HG03460 (cell line): ENCODE results near the gene CADM3.
A peak's percentile ranks its signal among the peaks of the same experiment; 100 is the strongest.

Experiments
- ATAC-seq: cut with Tn5 transposase; IDR thresholded peaks from one replicate; pipeline ENCODE4 v1.9.1; 2021; ENCODE audit not compliant: unreplicated experiment

CADM3 gene

GRCh38 chr1:159171254-159171687 is at the start of gene CADM3:
TSS of gene CADM3 (plus strand) at chr1:159171615. CDS start at chr1:159171766, 151 bp downstream.
- ATAC-seq, result no peak

- peak; percentile 74 for ATAC-seq
Observed at GRCh38 chr1:159122005-159122621, 49.3 kb upstream of the CADM3 start.

- no peak for ATAC-seq
Observed at GRCh38 chr1:159123587-159123986, 47.8 kb upstream of the CADM3 start.

- ATAC-seq, result no peak
Observed at GRCh38 chr1:159132271-159132881, 39.0 kb upstream of the CADM3 start.

GRCh38 chr1:159140474-159140873 is 30.9 kb upstream of the CADM3 start:
- no peak for ATAC-seq

GRCh38 chr1:159141584-159142390 is 29.6 kb upstream of the CADM3 start:
- no peak for ATAC-seq

- ATAC-seq, result no peak
Observed at GRCh38 chr1:159142391-159142663, 29.1 kb upstream of the CADM3 start.

GRCh38 chr1:159142726-159143510 is 28.5 kb upstream of the CADM3 start:
- ATAC-seq, result no peak

- no peak for ATAC-seq
Observed at GRCh38 chr1:159144571-159144970, 26.8 kb upstream of the CADM3 start.

- ATAC-seq, result no peak
Observed at GRCh38 chr1:159146980-159147379, 24.4 kb upstream of the CADM3 start.

GRCh38 chr1:159152031-159152430 is 19.4 kb upstream of the CADM3 start:
- ATAC-seq, result no peak

GRCh38 chr1:159161001-159161718 is 10.3 kb upstream of the CADM3 start:
- peak; percentile 87 for ATAC-seq

GRCh38 chr1:159161719-159162026 is 9.7 kb upstream of the CADM3 start:
- no peak for ATAC-seq

- no peak for ATAC-seq
Observed at GRCh38 chr1:159162516-159163265, 8.7 kb upstream of the CADM3 start.

GRCh38 chr1:159163614-159164228 is 7.7 kb upstream of the CADM3 start:
- no peak for ATAC-seq

- ATAC-seq, result no peak
Observed at GRCh38 chr1:159168043-159168442, 3.4 kb upstream of the CADM3 start.

GRCh38 chr1:159170639-159171038 is 776 bp upstream of the CADM3 start:
- ATAC-seq, result no peak

- ATAC-seq, result no peak
Observed at GRCh38 chr1:159171688-159172501, 480 bp downstream of the CADM3 start.
